ENCODE data around the gene SAP30BP. TPM values are rescaled to one million over a fixed set of nuclear protein-coding genes. Genes with fewer than 3 reads are reported as not detected.
"Not testable (repeated sequence)": the region's sequence is repeated elsewhere in the genome, so short reads cannot be mapped to it uniquely, and the experiment has no call there.

Gene SAP30BP
- total RNA-seq, 1 experiment from 2014 or later = 52.9 TPM

DNA sequence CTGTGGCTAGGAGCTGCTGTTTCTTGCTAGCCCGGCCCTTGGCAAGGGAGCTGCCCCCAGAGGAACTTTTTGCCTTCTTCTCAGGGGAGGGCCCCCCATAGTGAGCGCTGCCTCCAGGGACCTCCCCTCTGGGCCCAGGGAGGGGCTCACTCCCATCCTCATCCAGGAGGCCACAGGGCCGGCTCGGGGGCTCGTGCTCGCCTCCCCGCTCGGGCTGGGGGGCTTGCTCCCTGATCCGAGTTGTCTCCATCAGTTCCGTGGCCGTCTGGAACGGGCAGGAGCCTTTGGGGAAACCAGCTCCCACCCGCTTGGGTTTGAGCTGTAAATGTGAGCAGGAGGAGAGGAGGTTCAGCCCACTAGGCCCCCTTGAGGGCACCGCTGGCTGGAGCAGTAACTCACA, 38.0 kb upstream of the SAP30BP start:
- H3K36me3 ChIP-seq (replicated peaks; ENCODE audit: control insufficient read depth, insufficient read depth, low read length) = peaks cover 2% of the 10 kb centered on the region
- DNase-seq = no peak
- no peak overlapping the region for H3K4me3 ChIP-seq (ENCODE audit: insufficient read depth, low read depth, low read length)
- H3K27me3 ChIP-seq (ENCODE audit: control insufficient read depth, insufficient read depth, low read length) = no peaks in the 10 kb centered on the region

DNA sequence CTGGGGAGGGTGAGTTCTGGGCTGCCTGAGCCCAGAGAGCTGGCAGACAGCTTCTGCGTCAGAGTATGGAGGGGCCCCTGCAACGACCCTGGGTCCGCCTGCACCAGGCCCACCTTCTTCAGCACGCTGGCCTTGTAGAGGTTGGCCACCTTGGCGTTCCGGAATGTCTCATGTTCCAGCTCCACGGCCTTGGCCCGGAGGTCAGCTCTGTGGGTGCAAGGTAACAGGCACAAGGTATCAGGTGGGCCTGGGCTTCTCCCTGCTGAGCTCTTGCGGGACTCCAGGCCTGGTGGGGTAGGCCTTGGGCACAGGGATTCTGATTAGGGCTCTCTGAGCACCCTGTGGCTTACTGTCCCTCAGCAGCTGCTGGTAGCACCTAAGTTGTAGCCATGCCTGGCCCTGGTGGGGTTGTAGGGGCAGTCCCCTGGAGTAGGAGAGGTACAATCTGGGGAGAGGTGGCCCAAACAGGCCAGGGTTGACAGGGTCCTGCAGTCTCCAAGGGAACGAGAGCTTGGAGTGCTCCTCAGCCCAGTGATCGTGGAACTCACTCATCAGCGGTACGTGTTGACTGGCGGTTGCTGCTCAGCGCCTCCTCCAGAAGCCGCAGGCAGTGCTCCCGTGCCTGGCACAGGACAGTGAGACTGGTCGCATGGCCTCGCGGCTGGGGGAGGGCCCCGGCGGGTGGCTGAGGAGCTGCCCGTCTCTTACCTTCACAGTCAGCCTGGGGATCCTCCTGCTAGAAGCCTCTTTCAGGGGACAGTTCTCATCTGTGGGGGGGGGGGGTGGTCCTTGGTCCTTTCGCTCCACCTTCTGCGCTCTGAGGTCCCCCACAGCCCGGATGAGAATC, 36.8 kb upstream of the SAP30BP start:
- no peak for DNase-seq
- Histone ChIP-seq H3K27me3 (ENCODE audit: control insufficient read depth, insufficient read depth, low read length) (no peaks in the 10 kb centered on the region), H3K4me3 (ENCODE audit: insufficient read depth, low read depth, low read length) (no peak overlapping the region), H3K36me3 (replicated peaks; ENCODE audit: control insufficient read depth, insufficient read depth, low read length) (peaks cover 2% of the 10 kb centered on the region)

DNA sequence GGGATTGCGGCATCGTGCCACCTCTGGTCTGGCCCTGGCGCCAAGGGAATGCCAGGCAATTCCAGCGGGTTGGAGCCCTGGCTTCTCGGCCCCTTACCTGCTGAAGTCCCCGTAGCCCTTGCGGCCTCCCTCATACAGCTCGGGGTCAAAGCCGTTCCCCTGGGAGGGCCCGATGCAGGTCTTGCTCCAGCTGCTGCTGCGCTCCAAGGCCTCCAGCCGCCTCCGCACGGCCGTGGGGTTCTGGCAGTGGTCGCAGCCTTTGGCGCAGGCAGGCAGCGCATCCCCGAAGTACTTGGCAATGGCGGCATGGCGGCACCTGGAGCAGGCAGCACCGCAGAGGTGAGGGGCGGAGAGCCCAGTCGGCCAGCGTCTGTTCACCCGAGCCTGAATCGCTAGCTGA, 35.8 kb upstream of the SAP30BP start:
- H3K36me3 ChIP-seq (replicated peaks; ENCODE audit: control insufficient read depth, insufficient read depth, low read length) = peaks cover 2% of the 10 kb centered on the region
- no peaks in the 10 kb centered on the region for H3K27me3 ChIP-seq (ENCODE audit: control insufficient read depth, insufficient read depth, low read length)
- DNase-seq = no peak
- H3K4me3 ChIP-seq (ENCODE audit: insufficient read depth, low read depth, low read length) = no peak overlapping the region

DNA sequence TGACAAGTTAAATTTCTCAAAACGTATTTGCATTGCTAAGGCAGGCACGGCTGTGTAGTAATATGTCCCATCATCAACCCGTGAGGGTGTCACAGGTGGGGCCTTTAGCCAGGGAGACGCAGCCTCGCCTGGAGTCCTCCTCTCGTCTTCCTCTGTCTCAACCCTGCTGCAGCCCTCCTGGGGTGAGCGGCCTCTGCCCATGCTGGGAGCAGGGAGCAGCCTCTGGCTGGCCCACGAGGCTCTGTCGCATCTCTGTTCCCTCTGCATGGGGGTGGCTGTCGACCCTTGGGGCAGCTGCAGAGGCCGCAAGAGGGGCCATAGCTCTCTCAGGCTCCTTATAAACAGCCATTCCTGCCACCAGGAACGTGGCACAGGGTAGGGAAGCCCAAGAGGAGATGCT, 34.7 kb upstream of the SAP30BP start:
- DNase-seq = peak; percentile 71
- Histone ChIP-seq H3K27me3 (ENCODE audit: control insufficient read depth, insufficient read depth, low read length) (no peaks in the 10 kb centered on the region), H3K4me3 (ENCODE audit: insufficient read depth, low read depth, low read length) (no peak overlapping the region), H3K36me3 (replicated peaks; ENCODE audit: control insufficient read depth, insufficient read depth, low read length) (peaks cover 2% of the 10 kb centered on the region)

- H3K27me3 ChIP-seq (ENCODE audit: control insufficient read depth, insufficient read depth, low read length) = no peaks in the 10 kb centered on the region
- DNase-seq = peak; percentile 98
- H3K36me3 ChIP-seq (replicated peaks; ENCODE audit: control insufficient read depth, insufficient read depth, low read length) = peaks cover 2% of the 10 kb centered on the region
- no peak within 1 kb of the TSS for H3K4me3 ChIP-seq (ENCODE audit: insufficient read depth, low read depth, low read length)
These were observed 34.2 kb upstream of the SAP30BP start, which contains the start of gene SMIM5 for GRCh38 chr17:75632863-75633485. Gene SMIM5, plus strand, starts transcription at chr17:75633434. Its CDS starts 6,768 bp downstream, at chr17:75640202.

DNA sequence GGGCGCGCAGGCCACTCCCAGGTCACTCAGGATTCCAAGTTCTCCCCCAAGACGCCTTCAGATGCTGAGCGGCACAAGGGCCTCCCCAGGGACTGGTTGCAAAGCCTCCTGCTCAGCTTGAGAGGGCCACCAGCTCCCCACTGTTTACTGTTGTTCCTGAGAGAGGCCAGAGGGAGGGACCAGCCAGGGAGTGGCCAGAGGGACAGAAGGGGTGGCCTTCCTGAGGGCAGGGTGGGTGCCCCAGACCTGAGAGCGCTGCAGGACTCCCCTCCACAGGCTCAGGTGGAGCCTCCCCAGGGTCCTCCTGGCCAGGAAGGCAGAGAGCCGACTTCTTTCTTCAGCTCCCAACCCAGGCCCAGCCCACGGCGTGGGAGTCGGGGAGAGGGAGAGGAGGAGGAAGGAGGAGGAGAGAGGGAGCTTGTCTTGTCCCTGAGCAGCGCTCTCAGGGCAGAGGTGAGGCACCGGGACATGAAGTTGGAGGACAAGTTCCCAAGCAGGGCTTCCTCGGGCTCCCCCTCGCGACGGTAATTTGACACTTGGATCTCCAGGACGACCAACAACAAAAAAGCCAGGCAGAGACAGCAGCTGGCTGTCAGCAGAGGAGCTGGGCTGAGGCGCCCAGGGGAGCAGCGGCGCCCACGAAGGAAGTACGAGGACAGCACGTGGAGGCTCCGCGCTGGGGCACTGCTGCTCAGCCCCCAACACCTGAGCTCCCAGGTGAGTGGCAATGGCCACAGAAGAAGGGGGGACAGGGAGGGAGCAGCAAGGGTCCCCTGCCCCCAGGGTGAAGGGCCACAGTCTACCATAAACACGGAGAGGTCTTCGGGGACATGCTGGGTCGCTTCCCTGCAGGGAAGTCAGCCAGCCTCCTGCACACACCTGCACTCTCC, 33.4 kb upstream of the SAP30BP start:
- H3K4me3 ChIP-seq (ENCODE audit: insufficient read depth, low read depth, low read length) = no peak overlapping the region

DNA sequence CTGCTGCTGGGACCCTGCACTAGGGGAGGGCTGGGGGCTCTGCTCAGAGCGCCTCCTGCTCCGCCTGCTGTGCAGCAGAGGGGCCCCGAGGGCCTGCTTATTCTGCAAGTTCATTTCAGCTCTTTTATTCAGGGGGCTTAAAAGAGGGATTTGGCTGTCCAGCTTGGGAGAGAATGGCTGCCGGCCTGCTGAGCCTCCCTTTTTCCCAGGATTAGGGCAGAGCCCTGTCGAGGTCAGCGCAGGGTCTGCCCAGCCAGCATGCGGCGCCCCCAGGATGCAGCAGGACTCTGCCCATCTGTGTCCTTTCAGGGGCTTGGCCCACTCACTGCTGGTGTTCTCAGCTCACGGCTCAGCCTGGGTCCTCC, 32.8 kb upstream of the SAP30BP start:
- Histone ChIP-seq H3K4me3 (ENCODE audit: insufficient read depth, low read depth, low read length) (no peak overlapping the region), H3K36me3 (replicated peaks; ENCODE audit: control insufficient read depth, insufficient read depth, low read length) (peaks cover 2% of the 10 kb centered on the region; the same call in 1 of the 2 replicates), H3K27me3 (ENCODE audit: control insufficient read depth, insufficient read depth, low read length) (no peaks in the 10 kb centered on the region)
- no peak for DNase-seq

More for the DNA sequence above, 33.4 kb upstream of the SAP30BP start:
- peak; percentile 98 for DNase-seq
- Histone ChIP-seq H3K27me3 (ENCODE audit: control insufficient read depth, insufficient read depth, low read length) (no peaks in the 10 kb centered on the region), H3K36me3 (replicated peaks; ENCODE audit: control insufficient read depth, insufficient read depth, low read length) (peaks cover 2% of the 10 kb centered on the region; the same call in 1 of the 2 replicates)

GRCh38 chr17:75634754-75635609, 32.2 kb upstream of the SAP30BP start:
- Histone ChIP-seq H3K36me3 (replicated peaks; ENCODE audit: control insufficient read depth, insufficient read depth, low read length) (peaks cover 2% of the 10 kb centered on the region; the same call in 1 of the 2 replicates), H3K4me3 (ENCODE audit: insufficient read depth, low read depth, low read length) (no peak overlapping the region)
- peak; percentile 66 for DNase-seq

GRCh38 chr17:75635610-75636202, 31.4 kb upstream of the SAP30BP start:
- H3K27me3 ChIP-seq (ENCODE audit: control insufficient read depth, insufficient read depth, low read length) = no peaks in the 10 kb centered on the region
- no peaks in the 10 kb centered on the region; the same call in 1 of the 2 replicates for H3K36me3 ChIP-seq (replicated peaks; ENCODE audit: control insufficient read depth, insufficient read depth, low read length)
- no peak overlapping the region for H3K4me3 ChIP-seq (ENCODE audit: insufficient read depth, low read depth, low read length)
- DNase-seq = no peak

More at GRCh38 chr17:75634754-75635609, 32.2 kb upstream of the SAP30BP start:
- H3K27me3 ChIP-seq (ENCODE audit: control insufficient read depth, insufficient read depth, low read length) = no peaks in the 10 kb centered on the region

- Histone ChIP-seq H3K4me3 (ENCODE audit: insufficient read depth, low read depth, low read length) (no peak overlapping the region), H3K27me3 (ENCODE audit: control insufficient read depth, insufficient read depth, low read length) (no peaks in the 10 kb centered on the region), H3K36me3 (replicated peaks; ENCODE audit: control insufficient read depth, insufficient read depth, low read length) (peaks cover 2% of the 10 kb centered on the region)
- DNase-seq = peak; percentile 67
These were observed 30.6 kb upstream of the SAP30BP start for GRCh38 chr17:75636381-75637142.

DNA sequence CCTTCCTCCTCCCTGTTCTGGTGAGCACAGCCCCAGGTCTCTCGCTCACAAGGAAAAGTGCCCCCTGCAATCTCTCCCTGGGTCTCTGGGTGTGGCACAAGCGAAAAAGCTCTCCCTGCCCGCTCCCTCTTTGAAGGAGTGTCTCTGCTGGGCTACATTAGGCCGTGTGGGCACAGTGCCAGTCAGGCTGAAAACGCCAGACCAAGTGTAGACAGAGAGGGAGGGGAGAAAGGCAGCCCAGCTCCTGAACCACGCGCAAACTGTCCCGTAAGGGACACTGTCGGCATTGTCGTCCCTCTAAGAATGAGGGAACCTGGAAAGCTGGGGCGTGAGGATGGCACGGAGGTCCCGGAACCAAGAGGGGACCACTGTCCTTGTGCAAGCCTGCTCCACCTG, 30.0 kb upstream of the SAP30BP start:
- Histone ChIP-seq H3K36me3 (replicated peaks; ENCODE audit: control insufficient read depth, insufficient read depth, low read length) (peaks cover 2% of the 10 kb centered on the region), H3K4me3 (ENCODE audit: insufficient read depth, low read depth, low read length) (no peak overlapping the region), H3K27me3 (ENCODE audit: control insufficient read depth, insufficient read depth, low read length) (no peaks in the 10 kb centered on the region)
- DNase-seq = no peak

- H3K4me3 ChIP-seq (ENCODE audit: insufficient read depth, low read depth, low read length) = no peak overlapping the region
- DNase-seq = peak; percentile 35
- peaks cover 2% of the 10 kb centered on the region for H3K36me3 ChIP-seq (replicated peaks; ENCODE audit: control insufficient read depth, insufficient read depth, low read length)
- H3K27me3 ChIP-seq (ENCODE audit: control insufficient read depth, insufficient read depth, low read length) = no peaks in the 10 kb centered on the region
These were observed 29.6 kb upstream of the SAP30BP start for GRCh38 chr17:75637551-75637950.

- H3K4me3 ChIP-seq (ENCODE audit: insufficient read depth, low read depth, low read length); H3K27me3 ChIP-seq (ENCODE audit: control insufficient read depth, insufficient read depth, low read length); DNase-seq; H3K36me3 ChIP-seq (replicated peaks; ENCODE audit: control insufficient read depth, insufficient read depth, low read length): not testable (repeated sequence)
These were observed 29.1 kb upstream of the SAP30BP start for GRCh38 chr17:75638039-75638438.

Measured in H7 (cell line).